Measurements from ENCODE around the gene CCL28.

Gene CCL28

DNA sequence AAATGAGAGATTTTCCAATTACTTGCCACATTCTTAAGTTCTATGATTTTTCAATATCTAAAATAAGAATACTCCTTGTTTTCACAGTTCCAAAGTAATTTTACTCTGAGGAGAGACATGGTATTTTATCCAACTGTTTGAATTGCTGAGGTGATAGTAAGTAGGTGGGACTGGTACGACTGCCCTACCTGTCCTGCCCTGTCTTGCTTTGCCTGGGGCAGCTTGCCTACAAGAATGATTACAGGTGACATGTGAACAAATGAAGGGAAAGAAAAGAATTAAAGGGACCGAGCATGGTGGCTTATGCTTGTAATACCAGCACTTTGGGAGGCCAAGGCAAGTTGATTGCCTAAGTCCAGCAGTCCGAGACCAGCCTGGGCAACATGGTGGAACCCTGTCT lies 57.4 kb downstream of the CCL28 start:
- no peak for DNase-seq

DNA sequence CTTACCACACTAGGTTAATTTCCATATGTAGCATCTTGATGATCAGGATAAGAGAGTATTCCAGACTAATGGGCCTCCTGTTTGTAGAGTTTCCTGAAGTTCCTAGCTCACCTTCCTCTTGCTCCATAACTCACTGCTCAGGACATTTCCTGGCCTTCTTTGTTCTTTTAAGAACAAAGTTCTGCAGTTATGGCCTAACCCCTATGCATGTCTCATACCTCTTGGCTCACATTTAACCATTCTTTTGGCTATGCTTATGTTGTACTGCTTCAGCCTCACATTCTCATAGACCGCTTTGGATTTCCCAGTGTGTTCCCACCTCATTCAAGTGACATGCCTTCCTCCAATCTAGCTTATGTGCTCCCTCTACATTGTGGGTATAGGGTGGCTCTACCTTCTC lies 58.5 kb downstream of the CCL28 start:
- DNase-seq = no peak

GRCh38 chr5:43352915-43353314 lies 59.3 kb downstream of the CCL28 start:
- no peak for DNase-seq

DNA sequence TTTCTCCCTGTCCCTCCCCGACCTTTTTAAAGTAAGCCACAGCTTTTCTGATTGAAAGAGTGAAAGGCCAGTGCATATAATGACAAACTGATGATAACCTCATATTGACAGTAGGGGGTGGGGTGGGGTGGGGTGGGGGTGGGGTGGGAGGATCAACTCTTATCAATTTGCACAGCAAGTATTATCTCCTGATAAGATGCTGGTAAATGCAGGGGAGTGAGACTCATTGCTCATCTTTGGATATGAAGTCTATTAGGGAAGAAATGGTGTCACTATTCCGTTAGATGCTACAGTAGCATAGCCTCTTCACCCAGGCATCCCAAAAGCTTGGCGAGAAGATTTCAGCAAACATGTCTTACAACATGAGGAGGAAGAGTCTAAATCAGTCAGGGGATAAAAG lies 60.1 kb downstream of the CCL28 start:
- no peak for DNase-seq

- DNase-seq = no peak
Measured at GRCh38 chr5:43348861-43349363, 63.3 kb downstream of the CCL28 start.

- no peak for DNase-seq
Measured at GRCh38 chr5:43348207-43348606, 64.0 kb downstream of the CCL28 start.

DNA sequence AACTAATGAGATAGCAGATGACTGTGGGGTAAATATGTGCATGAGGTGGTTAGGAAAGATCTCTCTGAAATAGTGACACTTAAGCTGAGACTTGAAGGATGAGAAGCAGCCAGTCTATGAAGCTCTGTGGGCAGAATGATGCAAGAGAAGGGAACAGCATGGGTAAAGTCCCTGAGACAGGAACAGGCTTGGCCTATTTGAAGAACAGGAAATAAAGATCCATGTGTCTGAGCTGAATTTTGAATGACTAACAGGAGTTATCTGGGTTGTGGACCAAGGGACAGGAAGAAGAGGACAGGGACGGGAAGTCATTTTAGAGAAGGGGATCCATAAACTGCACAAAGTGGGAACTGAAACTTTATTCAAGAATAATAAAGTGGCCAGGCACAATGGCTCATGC lies 73.3 kb downstream of the CCL28 start:
- DNase-seq = no peak

GRCh38 chr5:43336159-43336558 lies 76.0 kb downstream of the CCL28 start:
- DNase-seq = no peak

DNA sequence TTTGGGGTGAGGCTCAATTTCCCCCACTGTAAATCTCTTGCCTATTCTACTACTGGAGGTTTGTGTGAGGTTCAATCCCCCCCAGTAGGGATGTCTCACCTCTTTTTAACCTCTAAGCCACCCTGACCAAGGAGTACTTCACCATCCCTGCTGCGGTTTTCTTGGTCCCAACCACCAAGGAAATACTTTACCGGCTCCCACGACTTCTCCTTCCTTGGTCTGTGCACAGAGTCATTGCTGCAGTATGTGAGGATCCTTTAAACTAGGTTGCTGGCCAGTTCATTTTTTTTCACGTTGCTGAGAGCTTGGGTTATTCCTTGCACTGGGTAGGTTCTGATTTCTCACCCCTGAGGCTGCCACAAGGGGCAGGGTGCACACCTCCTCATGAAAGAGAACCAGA lies 76.5 kb downstream of the CCL28 start:
- DNase-seq = no peak

DNA sequence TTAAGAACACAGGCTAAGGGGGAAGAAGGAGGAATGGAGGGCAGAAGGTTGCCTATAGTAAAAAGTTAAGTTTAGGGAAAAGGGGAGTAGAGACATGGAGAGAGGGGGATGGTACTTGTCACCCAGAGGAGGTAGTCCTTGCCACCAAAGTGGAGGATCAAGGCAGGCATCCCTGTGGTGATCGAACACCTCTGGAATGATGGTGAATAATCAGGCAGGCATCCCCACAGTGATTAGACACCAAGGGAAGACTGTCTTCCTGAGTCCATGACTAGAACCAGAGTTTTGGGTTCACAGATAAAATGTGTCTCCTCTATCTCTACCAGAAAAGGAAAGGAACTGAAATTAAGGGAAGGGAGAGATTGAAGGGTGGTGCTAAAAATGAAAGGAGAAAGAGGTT lies 79.8 kb downstream of the CCL28 start:
- no peak for DNase-seq
